CD14-positive monocyte (primary cell): ENCODE measurements around the gene SULT2B1. TPM values are rescaled to one million over a fixed set of nuclear protein-coding genes. Genes with fewer than 3 reads are reported as not detected.
A peak's percentile ranks its signal among the peaks of the same experiment; 100 is the strongest.

Experiments used
- DNase-seq, 3 donors: peaks; one replicate each; pipeline ENCODE4 v3.0.0-alpha.2; 2011 to 2022
- H2AFZ ChIP-seq: 2 replicates; pipeline ENCODE4 v1.6.0; 2012; ENCODE audit warnings: mild to moderate bottlenecking, low read depth, low read length, inconsistent platforms; ENCODE audit not compliant: insufficient read depth, poor library complexity, severe bottlenecking
- H3K27ac ChIP-seq, 2 donors: 1 replicate in 1 of 2; 2 replicates in 1 of 2; pipeline ENCODE4 v1.5.1; 2012 to 2013; ENCODE audit warnings: low read length in 2 of 2, control low read depth in 1 of 2, inconsistent platforms in 1 of 2, low read depth in 1 of 2, mild to moderate bottlenecking in 1 of 2
- H3K27me3 ChIP-seq, 2 donors: one replicate each; pipeline versions ENCODE4 v1.6.0 to v1.6.1; 2011 to 2013; ENCODE audit warnings: low read length in 2 of 2; ENCODE audit not compliant: control insufficient read depth in 2 of 2, insufficient read depth in 2 of 2
- H3K36me3 ChIP-seq, 2 donors: replicated peaks in 1 of 2; 1 replicate in 1 of 2; 2 replicates in 1 of 2; pipeline versions ENCODE4 v1.5.1 to v1.6.1; 2012 to 2013; ENCODE audit warnings: low read length in 2 of 2, control low read depth in 1 of 2, inconsistent platforms in 1 of 2, mild to moderate bottlenecking in 1 of 2; ENCODE audit not compliant: insufficient read depth in 2 of 2, control insufficient read depth in 1 of 2
- H3K4me1 ChIP-seq, 2 donors: 1 replicate in 1 of 2; 2 replicates in 1 of 2; pipeline versions ENCODE4 v1.5.1 to v1.6.1; 2012 to 2013; ENCODE audit warnings: low read length in 2 of 2, control low read depth in 1 of 2, inconsistent platforms in 1 of 2, mild to moderate bottlenecking in 1 of 2, moderate library complexity in 1 of 2; ENCODE audit not compliant: insufficient read depth in 2 of 2, control insufficient read depth in 1 of 2
- H3K4me2 ChIP-seq: replicated peaks from 2 replicates; pipeline ENCODE3; 2012; ENCODE audit warnings: low read length, moderate library complexity, mild to moderate bottlenecking; ENCODE audit not compliant: poor library complexity, severe bottlenecking; ENCODE audit errors: extremely low read depth
- H3K4me3 ChIP-seq, 3 experiments: fragments of 200-600 bp in 1 of 3; sonication (generic) in 1 of 3; replicated peaks in 1 of 3; 1 replicate in 2 of 3; 2 replicates in 1 of 3; pipeline ENCODE4 v1.5.1; 2011 to 2013; ENCODE audit warnings: low read length in 3 of 3, mild to moderate bottlenecking in 3 of 3, control low read depth in 2 of 3, low read depth in 2 of 3, inconsistent platforms in 1 of 3, moderate library complexity in 1 of 3
- H3K79me2 ChIP-seq: 2 replicates; pipeline ENCODE4 v1.6.0; 2012; ENCODE audit warnings: mild to moderate bottlenecking, control low read depth, inconsistent platforms, low read length, moderate library complexity; ENCODE audit not compliant: insufficient read depth
- H3K9ac ChIP-seq: 2 replicates; pipeline ENCODE4 v1.6.0; 2017; ENCODE audit warnings: low read length, mild to moderate bottlenecking; ENCODE audit not compliant: insufficient read depth, poor library complexity, severe bottlenecking
- H3K9me3 ChIP-seq, 2 donors: replicated peaks in 1 of 2; 1 replicate in 1 of 2; 2 replicates in 1 of 2; pipeline versions ENCODE4 v1.5.1 to v1.6.1; 2012 to 2013; ENCODE audit warnings: low read length in 2 of 2, control low read depth in 1 of 2; ENCODE audit not compliant: control insufficient read depth in 1 of 2, insufficient read depth in 1 of 2
- H4K20me1 ChIP-seq: 2 replicates; pipeline ENCODE4 v1.6.0; 2012; ENCODE audit warnings: mild to moderate bottlenecking, low read length, control low read depth, moderate library complexity; ENCODE audit not compliant: insufficient read depth
- H3K27ac Mint-ChIP-seq, 7 donors: one replicate each; pipeline ENCODE4 v1.8.0; 2020; ENCODE audit warnings: mild to moderate bottlenecking in 7 of 7, mixed read lengths in 7 of 7, moderate library complexity in 6 of 7, inconsistent platforms in 2 of 7
- H3K27me3 Mint-ChIP-seq, 3 donors: one replicate each; pipeline ENCODE4 v1.8.0; 2021 to 2022; ENCODE audit warnings: low read depth in 3 of 3, mild to moderate bottlenecking in 3 of 3, mixed read lengths in 3 of 3, moderate library complexity in 3 of 3, inconsistent platforms in 1 of 3
- H3K36me3 Mint-ChIP-seq, 2 donors: one replicate each; pipeline ENCODE4 v1.8.0; 2020; ENCODE audit warnings: mixed read lengths in 2 of 2, inconsistent platforms in 1 of 2, mild to moderate bottlenecking in 1 of 2
- H3K4me1 Mint-ChIP-seq: one replicate; pipeline ENCODE4 v1.8.0; 2020; ENCODE audit warnings: mild to moderate bottlenecking, mixed read lengths
- H3K4me3 Mint-ChIP-seq, 2 donors: one replicate each; pipeline ENCODE4 v1.8.0; 2020; ENCODE audit warnings: mild to moderate bottlenecking in 2 of 2, mixed read lengths in 2 of 2, moderate library complexity in 1 of 2
- H3K9me3 Mint-ChIP-seq, 7 donors: one replicate each; pipeline ENCODE4 v1.8.0; 2020 to 2022; ENCODE audit warnings: mixed read lengths in 7 of 7, mild to moderate bottlenecking in 6 of 7, moderate library complexity in 6 of 7, inconsistent platforms in 2 of 7
- WGBS: methylation state at CpG from one replicate; pipeline ENCODE4 v1.1.5; 2013; ENCODE audit warnings: missing lambda C conversion rate; ENCODE audit not compliant: insufficient coverage; 5-methylcytosine and 5-hydroxymethylcytosine counted together
- intact Hi-C, 2 donors: fragments of 100-400 bp; cut with micrococcal nuclease; formaldehyde crosslinking; loops; one replicate each; pipeline versions ENCODE4 v1.15.0 to v1.15.1; 2023
- polyA plus RNA-seq, 3 donors: library from polyadenylated mRNA; depleted of rRNA in 1 of 3; unstranded in 2 of 3; stranded (reverse) in 1 of 3; fragments of 300-500 nt in 2 of 3; fragments of >200 nt in 1 of 3; fragmentation: Illumina TruSeq in 2 of 3; gene quantifications; 1 replicate in 2 of 3; 2 replicates in 1 of 3; pipeline ENCODE4 v1.2.3, GENCODE V29; 2012 to 2021
- TF ChIP-seq, protein P1 (sequence below): fragments of 200-600 bp; IDR thresholded peaks from one replicate; pipeline ENCODE4 v1.8.0; 2022; ENCODE audit warnings: antibody characterized with exemption, mild to moderate bottlenecking

The SULT2B1 gene
- polyA plus RNA-seq, 3 donors, result 0.09 to 0.40 TPM; not detected in 1

DNA sequence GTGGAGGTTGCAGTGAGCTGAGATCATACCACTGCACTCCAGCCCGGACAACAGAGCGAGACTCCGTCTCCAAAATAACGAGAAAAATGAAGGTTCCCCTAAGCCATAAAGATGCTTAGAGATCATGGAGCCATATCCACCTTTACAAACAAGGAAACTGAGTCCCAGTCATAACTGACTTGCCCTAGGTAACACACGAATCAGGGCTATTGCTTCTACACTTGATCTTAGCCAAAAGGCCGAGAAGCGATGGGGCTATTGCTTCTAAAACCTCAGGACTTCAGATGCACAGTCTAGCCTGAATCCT is 82.0 kb downstream of the SULT2B1 start:
- H2AFZ ChIP-seq, result no peak overlapping the region

DNA sequence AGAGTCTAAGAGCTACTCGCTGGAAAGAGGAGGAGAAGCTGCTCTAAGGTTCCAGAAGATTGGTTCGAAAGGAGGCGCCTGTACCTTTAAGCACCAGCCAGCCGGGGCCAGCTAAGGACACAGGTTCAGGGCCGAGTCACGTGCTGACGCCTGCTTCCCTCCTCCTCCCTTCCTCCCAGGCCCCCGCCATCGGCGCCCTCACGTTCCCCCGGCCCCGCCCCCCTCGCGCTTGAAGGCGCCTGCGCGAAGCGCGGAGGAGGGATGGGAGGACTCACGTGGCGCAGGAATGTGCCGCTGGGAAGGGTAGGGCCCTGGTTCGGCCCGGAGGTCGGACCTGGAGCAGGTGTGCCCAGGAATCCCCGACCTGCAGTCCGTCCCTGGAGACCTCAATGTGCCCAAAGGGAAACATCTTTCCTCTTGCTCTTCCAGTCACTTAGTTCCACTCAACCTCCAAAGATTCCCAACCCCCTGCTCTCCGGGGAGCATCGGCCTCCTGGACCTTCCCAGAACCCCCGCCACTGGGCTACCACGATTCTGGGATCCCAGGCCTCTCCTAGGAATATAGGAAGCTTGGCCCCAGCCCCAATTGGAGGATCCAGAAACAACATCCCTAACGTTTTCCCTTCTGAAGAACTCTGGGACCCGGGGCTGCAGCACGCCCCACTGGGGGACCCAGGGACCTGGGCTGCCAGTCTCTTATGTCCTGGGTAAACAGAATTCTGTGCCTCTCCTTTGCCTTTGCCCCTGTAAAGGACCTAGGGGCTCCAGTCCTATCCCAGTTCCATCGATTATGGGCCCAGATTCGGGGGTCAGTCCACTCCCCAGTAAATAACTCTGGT is 82.7 kb downstream of the SULT2B1 start:
- H3K9me3 ChIP-seq, result no peaks in the 10 kb centered on the region
- intact Hi-C loops, result loop anchor here (2.0 to 10.0 kb wide), 4 partner anchors 16 to 333 kb away; partner anchors contain the start of genes FTL (in 2 of the 2), RPL18 (in 2 of the 2), SPHK2 (in 2 of the 2) and EMP3 (in 1 of the 2)
- peak overlapping the region; percentile 5 to 84 (median 38) for H3K4me3 ChIP-seq
- H3K4me3 Mint-ChIP-seq, result peak overlapping the region; percentile 75 to 84
- peak overlapping the region; percentile 93 for H3K4me2 ChIP-seq
- TF ChIP-seq, protein P1, sequence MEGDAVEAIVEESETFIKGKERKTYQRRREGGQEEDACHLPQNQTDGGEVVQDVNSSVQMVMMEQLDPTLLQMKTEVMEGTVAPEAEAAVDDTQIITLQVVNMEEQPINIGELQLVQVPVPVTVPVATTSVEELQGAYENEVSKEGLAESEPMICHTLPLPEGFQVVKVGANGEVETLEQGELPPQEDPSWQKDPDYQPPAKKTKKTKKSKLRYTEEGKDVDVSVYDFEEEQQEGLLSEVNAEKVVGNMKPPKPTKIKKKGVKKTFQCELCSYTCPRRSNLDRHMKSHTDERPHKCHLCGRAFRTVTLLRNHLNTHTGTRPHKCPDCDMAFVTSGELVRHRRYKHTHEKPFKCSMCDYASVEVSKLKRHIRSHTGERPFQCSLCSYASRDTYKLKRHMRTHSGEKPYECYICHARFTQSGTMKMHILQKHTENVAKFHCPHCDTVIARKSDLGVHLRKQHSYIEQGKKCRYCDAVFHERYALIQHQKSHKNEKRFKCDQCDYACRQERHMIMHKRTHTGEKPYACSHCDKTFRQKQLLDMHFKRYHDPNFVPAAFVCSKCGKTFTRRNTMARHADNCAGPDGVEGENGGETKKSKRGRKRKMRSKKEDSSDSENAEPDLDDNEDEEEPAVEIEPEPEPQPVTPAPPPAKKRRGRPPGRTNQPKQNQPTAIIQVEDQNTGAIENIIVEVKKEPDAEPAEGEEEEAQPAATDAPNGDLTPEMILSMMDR, result no peak
- peak overlapping the region; percentile 40 for H2AFZ ChIP-seq
- H3K4me1 Mint-ChIP-seq, result peaks cover 63% of the 10 kb centered on the region
- peaks cover 19 to 27% of the 10 kb centered on the region in 2 donors for H3K36me3 Mint-ChIP-seq
- peak overlapping the region; percentile 84 for H3K9ac ChIP-seq
- peak overlapping the region; percentile 86 to 95 (median 92) for H3K27ac Mint-ChIP-seq
- H3K36me3 ChIP-seq, result peaks cover 21 to 27% of the 10 kb centered on the region in 2 donors
- H3K9me3 Mint-ChIP-seq, result peaks cover 0 to 3% (median 1%) of the 10 kb centered on the region in 7 donors
- peak overlapping the region; percentile 85 to 96 for H3K27ac ChIP-seq
- H3K27me3 Mint-ChIP-seq, result peaks cover 0 to 4% (median 2%) of the 10 kb centered on the region in 3 donors
- DNase-seq, result peak; percentile 92 to 94 (median 93)
- peaks cover 72 to 98% of the 10 kb centered on the region in 2 donors for H3K4me1 ChIP-seq
- no peaks in the 10 kb centered on the region for H3K27me3 ChIP-seq
- WGBS, result 5% methylated on average over 26 of the region's 37 CpGs
- peaks cover 44% of the 10 kb centered on the region for H3K79me2 ChIP-seq
- peaks cover 27% of the 10 kb centered on the region for H4K20me1 ChIP-seq

More for the DNA sequence above, 82.0 kb downstream of the SULT2B1 start:
- peak overlapping the region; percentile 35 to 96 for H3K27ac ChIP-seq
- H3K9me3 ChIP-seq, result no peaks in the 10 kb centered on the region
- Mint-ChIP-seq H3K9me3 (peaks cover 0 to 3% (median 1%) of the 10 kb centered on the region in 7 donors), H3K27me3 (peaks cover 0 to 3% (median 2%) of the 10 kb centered on the region in 3 donors), H3K4me3 (peak overlapping the region; percentile 75 to 83), H3K36me3 (peaks cover 19 to 27% of the 10 kb centered on the region in 2 donors), H3K4me1 (peaks cover 59% of the 10 kb centered on the region), H3K27ac (peak overlapping the region; percentile 84 to 95 (median 88))
- peaks cover 39% of the 10 kb centered on the region for H3K79me2 ChIP-seq
- peaks cover 21 to 31% of the 10 kb centered on the region in 2 donors for H3K36me3 ChIP-seq
- intact Hi-C loops, result loop anchor here (2.0 to 10.0 kb wide), 3 partner anchors 15 to 331 kb away; partner anchors contain the start of genes RPL18 (in 2 of the 2), SPHK2 (in 2 of the 2), EMP3 (in 1 of the 2) and FTL (in 1 of the 2)
- TF ChIP-seq, protein P1, result no peak
- WGBS, result 63% methylated on average over 7 of the region's 7 CpGs
- DNase-seq, result no peak
- H3K4me3 ChIP-seq, result peak overlapping the region; percentile 5 to 84 (median 38)
- H4K20me1 ChIP-seq, result peaks cover 33% of the 10 kb centered on the region
- peaks cover 74 to 98% of the 10 kb centered on the region in 2 donors for H3K4me1 ChIP-seq
- H3K9ac ChIP-seq, result peak overlapping the region; percentile 84
- peak overlapping the region; percentile 93 for H3K4me2 ChIP-seq
- no peaks in the 10 kb centered on the region for H3K27me3 ChIP-seq
